HG03457 (cell line): ENCODE measurements around the gene MYO5C.
"Not testable (repeated sequence)": the region's sequence is repeated elsewhere in the genome, so short reads cannot be mapped to it uniquely, and the experiment has no call there.

Source experiments
- ATAC-seq: cut with Tn5 transposase; IDR thresholded peaks from one replicate; pipeline ENCODE4 v1.9.1; 2021; ENCODE audit warnings: moderate number of reproducible peaks; ENCODE audit not compliant: unreplicated experiment

Gene MYO5C

GRCh38 chr15:52309154-52309548 is 13.5 kb upstream of the MYO5C start:
- ATAC-seq: peak; percentile 48

GRCh38 chr15:52308446-52309153 is 13.0 kb upstream of the MYO5C start:
- ATAC-seq: peak; percentile 54

DNA sequence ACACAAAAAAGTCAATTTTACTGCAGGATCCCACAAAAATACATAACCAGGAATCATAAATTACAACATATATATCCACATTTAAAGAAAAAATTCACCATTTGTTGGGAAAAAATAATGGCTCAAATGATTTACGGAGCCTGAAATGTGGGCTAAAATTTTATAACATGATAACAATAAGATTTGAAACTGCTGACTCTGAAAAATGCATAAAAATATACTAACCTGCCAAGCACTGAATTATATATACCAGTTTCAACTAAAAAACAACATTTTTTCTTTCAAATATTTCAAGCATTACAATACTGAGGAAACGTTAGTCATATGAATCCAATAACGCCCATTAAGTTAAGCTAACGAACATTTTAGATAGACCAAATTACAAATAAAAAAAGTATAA is 12.2 kb upstream of the MYO5C start:
- ATAC-seq: no peak

DNA sequence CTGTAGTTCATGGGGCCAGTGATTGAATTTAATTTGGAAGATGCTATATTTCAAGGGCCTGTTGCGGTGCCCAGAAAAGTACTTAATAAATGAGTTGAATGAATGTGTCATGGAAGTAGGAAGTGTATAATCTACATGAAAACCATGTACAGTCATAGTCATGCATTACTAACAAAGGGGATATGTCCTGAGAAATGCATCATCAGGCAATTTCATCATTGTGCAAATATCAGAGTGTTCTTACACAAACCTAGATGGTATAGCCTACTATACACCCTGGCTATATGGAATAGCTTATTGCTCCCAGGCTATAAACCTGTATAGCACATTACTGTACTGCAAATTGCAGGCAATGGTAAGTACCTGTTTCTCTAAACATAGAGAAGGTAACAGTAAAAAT is 10.7 kb upstream of the MYO5C start:
- ATAC-seq: no peak

DNA sequence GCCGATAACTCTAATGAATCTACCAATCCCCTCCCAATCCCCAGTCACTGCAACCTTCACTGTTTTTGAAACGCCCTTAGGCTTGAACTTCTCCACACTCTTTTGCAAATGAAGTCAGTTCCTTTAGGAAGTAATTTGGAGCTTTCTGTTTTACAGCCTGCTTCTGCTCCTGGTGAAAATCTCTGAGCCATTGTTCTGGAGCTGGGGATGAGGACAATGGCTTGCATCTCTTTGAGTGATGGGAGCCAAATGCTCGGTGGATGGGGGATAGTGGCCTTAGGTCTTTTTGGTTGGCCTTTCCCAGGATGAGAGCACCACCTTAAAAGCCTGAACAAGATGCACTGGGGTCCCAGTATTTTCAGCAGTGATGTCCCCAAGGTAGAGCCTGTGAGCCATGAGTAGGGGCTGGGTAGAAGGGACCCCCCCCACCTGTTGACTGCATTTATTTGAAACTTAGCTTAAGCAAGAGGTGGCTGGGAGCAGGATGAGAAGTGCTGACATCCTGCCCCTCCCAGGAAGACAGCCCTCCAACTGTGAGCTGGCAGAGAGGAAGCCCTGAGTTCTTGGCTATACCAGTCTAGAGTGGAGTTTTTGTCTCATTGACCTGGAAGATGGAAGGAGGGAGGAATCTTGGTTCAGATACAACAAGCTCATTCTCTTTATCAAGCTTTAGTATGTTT is 7.6 kb upstream of the MYO5C start:
- ATAC-seq: no peak

DNA sequence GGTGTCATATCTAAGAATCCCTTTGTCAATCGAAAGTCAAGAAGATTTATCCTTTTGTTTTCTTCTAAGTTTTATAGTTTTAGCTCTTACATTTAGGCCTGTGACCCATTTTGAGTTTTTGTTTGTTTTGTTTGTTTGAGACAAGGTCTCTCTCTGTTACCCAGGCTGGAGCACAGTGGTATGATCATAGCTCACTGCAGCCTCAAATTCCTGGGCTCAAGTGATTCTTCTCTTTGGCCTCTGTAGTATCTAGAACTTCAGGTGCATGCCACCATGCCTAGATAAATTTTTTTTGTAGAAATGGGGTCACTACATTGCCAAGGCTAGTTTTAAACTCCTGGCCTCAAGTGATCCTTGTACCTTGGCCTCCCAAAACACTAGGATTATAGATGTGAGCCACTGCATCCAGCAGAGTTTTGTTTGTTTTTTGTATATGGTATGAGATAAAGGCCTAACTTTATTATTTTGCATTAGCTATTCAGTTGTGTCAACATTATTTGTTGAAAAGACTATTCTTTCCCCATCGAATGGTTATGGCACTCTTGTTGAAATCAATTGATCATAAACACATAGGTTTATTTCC is 5.8 kb upstream of the MYO5C start:
- no peak for ATAC-seq

- no peak for ATAC-seq
Measured at GRCh38 chr15:52294881-52295420, 653 bp downstream of the MYO5C start.

- no peak for ATAC-seq
Measured at GRCh38 chr15:52292780-52293392, 2.7 kb downstream of the MYO5C start.

- no peak for ATAC-seq
Measured at GRCh38 chr15:52291204-52291603, 4.4 kb downstream of the MYO5C start.

DNA sequence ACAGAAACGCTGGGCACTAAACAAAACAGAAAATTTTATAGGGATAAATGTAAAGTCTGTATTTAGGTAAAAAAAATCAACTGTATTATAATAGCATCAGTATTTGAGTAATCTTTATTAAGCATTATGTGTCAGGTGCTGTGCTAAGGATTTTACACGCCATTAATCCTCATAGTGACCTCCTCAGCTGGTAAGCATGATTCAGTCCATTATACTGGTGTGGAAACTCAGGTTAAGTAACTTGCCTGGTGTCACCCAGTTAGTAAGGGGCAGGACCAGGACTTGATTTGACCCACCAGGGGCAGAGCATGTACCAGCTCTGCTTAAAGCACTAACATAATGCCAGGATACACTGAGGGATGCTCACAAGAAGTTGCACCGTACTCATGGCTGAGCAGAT is 4.8 kb downstream of the MYO5C start:
- ATAC-seq: no peak

DNA sequence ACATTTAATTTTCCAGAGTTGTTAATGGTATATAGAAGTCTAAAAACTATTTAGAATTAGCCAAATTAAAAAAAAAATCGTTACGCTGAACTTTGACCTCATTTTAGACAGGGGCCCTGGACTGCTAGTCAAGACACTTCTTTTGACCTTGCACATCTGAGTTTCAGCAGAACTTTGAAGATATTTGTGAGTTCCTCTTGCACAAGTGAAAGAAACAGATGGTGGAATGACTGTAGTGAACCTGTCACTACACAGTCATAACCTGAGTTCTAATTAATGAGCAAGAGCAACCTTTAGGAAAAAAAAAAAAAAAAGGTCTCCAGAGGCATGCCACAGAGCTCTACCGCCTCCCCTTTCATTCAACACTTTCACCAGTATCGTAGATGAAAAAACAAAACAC is 5.3 kb downstream of the MYO5C start:
- ATAC-seq: no peak

DNA sequence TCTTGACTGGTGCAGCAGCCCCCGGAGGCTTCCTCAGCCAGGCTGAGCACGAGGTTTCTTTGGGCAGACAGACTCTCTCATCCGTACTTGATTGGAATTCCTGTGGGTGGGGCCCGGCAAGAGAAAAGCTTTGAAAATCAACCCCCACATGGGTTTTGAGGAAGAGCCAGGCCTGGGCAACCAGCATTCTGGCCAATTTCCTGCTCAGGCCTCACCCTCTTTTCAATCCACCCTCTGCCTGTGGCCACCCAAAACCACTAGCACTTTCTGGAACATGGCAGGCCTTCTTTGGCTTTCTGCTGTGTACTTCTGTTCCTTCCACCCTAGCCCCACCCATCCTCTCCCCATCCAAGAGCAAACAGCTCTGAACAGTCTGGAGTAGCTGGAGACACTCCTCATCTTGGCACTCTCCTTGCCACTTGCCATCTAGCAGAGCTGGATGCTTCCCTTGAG is 5.9 kb downstream of the MYO5C start:
- no peak for ATAC-seq

DNA sequence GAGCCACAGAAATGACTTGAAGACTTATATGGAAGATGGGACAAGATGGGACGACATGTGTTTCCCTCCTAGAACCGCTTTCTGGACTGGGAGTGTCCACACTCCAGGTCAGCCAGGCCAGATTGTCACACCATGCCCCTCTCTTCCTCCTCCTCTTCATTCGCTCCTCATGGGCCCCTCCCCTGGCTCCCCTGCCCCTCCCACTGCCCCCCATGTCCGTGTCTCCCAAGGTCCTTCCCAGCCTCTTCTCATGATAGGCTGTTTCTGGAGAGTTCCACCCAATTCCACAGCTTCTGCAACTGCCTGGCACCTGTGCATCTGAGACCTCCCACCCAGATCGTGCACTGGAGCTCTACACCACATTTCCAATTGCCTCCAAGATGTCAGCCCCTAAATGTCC is 6.6 kb downstream of the MYO5C start:
- ATAC-seq: no peak

DNA sequence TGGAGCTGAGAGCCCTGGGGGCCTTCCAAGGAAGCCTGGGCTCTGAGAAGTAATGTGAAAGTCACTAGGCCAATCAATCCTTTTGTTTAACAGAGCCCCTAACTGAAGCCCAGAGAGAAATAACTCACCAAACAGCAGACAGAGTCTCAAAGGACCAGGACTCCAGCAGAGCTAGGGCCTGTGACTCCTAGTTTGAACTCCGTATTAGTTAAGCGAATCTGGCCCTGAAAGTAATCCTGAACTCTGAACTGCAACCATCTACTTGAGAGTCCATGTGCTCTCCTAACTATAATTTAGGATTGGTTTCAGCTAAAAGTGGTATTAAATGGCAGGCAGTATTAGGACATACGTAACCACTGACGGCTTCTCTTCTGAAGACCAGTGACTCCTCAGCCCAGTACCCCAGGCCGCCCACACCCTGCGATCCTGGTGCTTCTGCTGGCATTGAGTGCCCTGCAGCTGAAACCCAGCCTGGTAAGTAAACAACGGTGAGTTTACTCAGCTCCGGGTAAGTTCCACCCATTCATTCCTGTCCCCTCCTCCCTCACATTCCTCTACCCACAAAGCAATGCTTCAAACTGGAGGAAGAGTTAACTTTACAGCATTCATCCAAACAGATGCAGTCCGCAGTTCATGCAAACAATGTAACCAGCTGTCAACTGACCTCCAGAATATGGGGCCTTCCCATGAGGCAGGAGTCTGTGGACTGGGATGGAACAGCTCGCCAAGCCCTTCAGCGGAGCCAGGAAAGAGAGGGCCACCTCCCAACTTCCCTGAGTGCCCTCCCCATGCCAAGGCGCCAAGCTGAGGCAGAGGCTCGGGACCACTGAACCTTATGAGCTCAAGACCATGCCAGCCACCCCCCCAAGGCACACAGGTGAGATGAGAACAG is 7.3 kb downstream of the MYO5C start:
- no peak for ATAC-seq

- no peak for ATAC-seq
Measured at GRCh38 chr15:52287114-52287513, 8.5 kb downstream of the MYO5C start.

DNA sequence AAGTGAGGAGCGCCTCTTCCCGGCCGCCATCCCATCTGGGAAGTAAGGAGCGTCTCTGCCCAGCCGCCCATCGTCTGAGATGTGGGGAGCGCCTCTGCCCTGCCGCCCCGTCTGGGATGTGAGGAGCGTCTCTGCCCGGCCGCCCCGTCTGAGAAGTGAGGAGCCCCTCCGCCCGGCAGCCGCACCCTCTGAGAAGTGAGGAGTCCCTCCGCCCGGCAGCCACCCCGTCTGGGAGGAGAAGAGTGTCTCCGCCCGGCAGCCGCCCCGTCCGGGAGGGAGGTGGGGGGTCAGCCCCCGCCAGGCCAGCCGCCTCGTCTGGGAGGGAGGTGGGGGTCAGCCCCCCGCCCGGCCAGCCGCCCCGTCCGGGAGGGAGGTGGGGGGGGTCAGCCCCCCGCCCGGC is 9.7 kb downstream of the MYO5C start:
- ATAC-seq: not testable (repeated sequence)

- ATAC-seq: no peak
Measured at GRCh38 chr15:52284164-52284563, 11.4 kb downstream of the MYO5C start.

GRCh38 chr15:52283281-52283680 is 12.3 kb downstream of the MYO5C start:
- ATAC-seq: no peak

DNA sequence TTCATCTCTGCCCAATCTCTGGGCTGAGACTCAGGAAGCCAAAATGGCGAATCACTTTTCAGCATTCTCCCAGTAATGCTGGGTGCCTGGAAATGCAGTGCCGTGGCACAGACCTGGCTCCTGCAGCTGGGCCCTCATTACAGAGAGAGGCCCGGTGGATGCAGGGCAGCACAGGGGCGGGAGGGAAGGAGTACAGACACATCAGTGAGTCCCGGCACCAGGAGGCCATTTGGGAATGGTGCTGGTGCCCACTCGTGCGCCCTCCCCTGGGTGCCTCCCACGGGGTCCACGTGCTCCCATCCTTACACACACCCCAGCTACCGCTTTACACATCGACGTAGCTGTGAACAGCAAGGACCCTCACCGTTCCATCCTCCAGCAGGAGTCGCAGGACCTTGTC is 13.2 kb downstream of the MYO5C start:
- ATAC-seq: no peak
